GM12878 (cell line): ENCODE data around the gene GNA15. TPM values are rescaled to one million over a fixed set of nuclear protein-coding genes. Genes with fewer than 3 reads are reported as not detected.

Source experiments
- BACH1 ChIP-seq: fragments of 450-650 bp; IDR thresholded peaks from 2 replicates; pipeline ENCODE4 v1.6.1; 2017; ENCODE audit warnings: mild to moderate bottlenecking, borderline replicate concordance
- BHLHE40 ChIP-seq, 2 experiments: fragments of 450-650 bp in 1 of 2; IDR thresholded peaks; 2 replicates each; pipeline ENCODE4 v1.6.1; 2011 to 2017; ENCODE audit warnings: low read depth in 2 of 2, borderline replicate concordance in 1 of 2, improper control_type of control experiment in 1 of 2, low read length in 1 of 2, mild to moderate bottlenecking in 1 of 2
- BMI1 ChIP-seq: fragments of 450-650 bp; IDR thresholded peaks from 2 replicates; pipeline ENCODE4 v1.6.1; 2016; ENCODE audit warnings: mild to moderate bottlenecking, moderate library complexity, borderline replicate concordance
- E2F8 ChIP-seq: fragments of 450-650 bp; IDR thresholded peaks from 2 replicates; pipeline ENCODE4 v1.6.1; 2018; ENCODE audit warnings: mild to moderate bottlenecking, low read depth, moderate library complexity; ENCODE audit not compliant: partially characterized antibody
- EED ChIP-seq: sonication (generic); IDR thresholded peaks from 2 replicates; pipeline ENCODE4 v1.6.1; 2016; ENCODE audit warnings: antibody characterized with exemption, low read depth
- EP300 ChIP-seq, 2 experiments: fragments of 150-350 bp in 1 of 2; IDR thresholded peaks; 2 replicates each; pipeline ENCODE4 v1.6.1; 2011 to 2012; ENCODE audit warnings: low read depth in 2 of 2, low read length in 2 of 2, borderline replicate concordance in 1 of 2, improper control_type of control experiment in 1 of 2, inconsistent platforms in 1 of 2; ENCODE audit not compliant: control insufficient read depth in 1 of 2
- ETV6 ChIP-seq, 2 experiments: fragments of 450-650 bp in 1 of 2; IDR thresholded peaks in 1 of 2; conservative IDR thresholded peaks in 1 of 2; 2 replicates each; pipeline ENCODE4 v1.6.1; 2014; ENCODE audit warnings: antibody characterized with exemption in 1 of 2, borderline replicate concordance in 1 of 2, low read depth in 1 of 2, mild to moderate bottlenecking in 1 of 2, moderate library complexity in 1 of 2
- KDM1A ChIP-seq: fragments of 200-600 bp; sonication (generic); IDR thresholded peaks from 2 replicates; pipeline ENCODE4 v1.6.1; 2016; ENCODE audit warnings: borderline replicate concordance
- RAD51 ChIP-seq: fragments of 450-650 bp; IDR thresholded peaks from 2 replicates; pipeline ENCODE4 v1.6.1; 2016; ENCODE audit warnings: moderate library complexity, mild to moderate bottlenecking, inconsistent platforms
- RFX5 ChIP-seq: IDR thresholded peaks from 2 replicates; pipeline ENCODE4 v1.6.1; 2011; ENCODE audit warnings: low read depth, low read length, improper control_type of control experiment
- SMARCA5 ChIP-seq: fragments of 450-650 bp; IDR thresholded peaks from 2 replicates; pipeline ENCODE4 v1.6.1; 2017; ENCODE audit warnings: mild to moderate bottlenecking
- SP1 ChIP-seq: IDR thresholded peaks from one replicate; pipeline ENCODE4 v1.6.1; 2011; ENCODE audit warnings: low read depth, low read length
- STAT1 ChIP-seq: fragments of 450-650 bp; conservative IDR thresholded peaks from 2 replicates; pipeline ENCODE4 v1.6.1; 2014; ENCODE audit warnings: antibody characterized with exemption, mild to moderate bottlenecking
- SUPT20H ChIP-seq: IDR thresholded peaks from 2 replicates; pipeline ENCODE4 v1.6.1; 2011; ENCODE audit warnings: low read depth, mild to moderate bottlenecking, low read length, moderate library complexity, borderline replicate concordance; ENCODE audit not compliant: control insufficient read depth
- ZBTB40 ChIP-seq: fragments of 450-650 bp; IDR thresholded peaks from 2 replicates; pipeline ENCODE4 v1.6.1; 2016; ENCODE audit warnings: mild to moderate bottlenecking, moderate library complexity, borderline replicate concordance
- polyA plus RNA-seq, 11 experiments: library from polyadenylated mRNA; depleted of rRNA in 4 of 11; unstranded in 6 of 11; stranded (reverse) in 5 of 11; fragments of >200 nt; fragmentation: Nextera tagmentation in 4 of 11; fragmentation: Illumina TruSeq in 1 of 11; extraction: Ambion mirVana in 4 of 11; extraction: Trizol in 1 of 11; gene quantifications; 1 replicate in 1 of 11; 2 replicates in 10 of 11; pipeline versions ENCODE4 v1.2.1 to v1.2.3, GENCODE V29; 2011 to 2016; ENCODE audit warnings: inconsistent platforms in 2 of 11, missing spikeins in 2 of 11, low read depth in 1 of 11
- total RNA-seq, 4 experiments: library from RNA; depleted of rRNA in 3 of 4; stranded (reverse); fragments of >200 nt in 3 of 4; fragmentation: Illumina TruSeq in 1 of 4; extraction: Trizol in 1 of 4; gene quantifications; 2 replicates each; pipeline versions ENCODE4 v1.2.1 to v1.2.3, GENCODE V29; 2013 to 2021
- TF ChIP-seq, protein P1 (sequence below): IDR thresholded peaks from 2 replicates; pipeline ENCODE4 v1.6.1; 2012; ENCODE audit warnings: mild to moderate bottlenecking, low read depth, low read length
- TF ChIP-seq, protein P2 (sequence below): fragments of 450-650 bp; IDR thresholded peaks from 2 replicates; pipeline ENCODE4 v1.6.1; 2016; ENCODE audit warnings: mild to moderate bottlenecking

The GNA15 gene
- total and polyA plus RNA-seq, 10 of the 15 experiments (the other 5 are each of a cell fraction or from before 2014, with no cell fraction given): 0.42 to 18.0 (median 9.4) TPM

DNA sequence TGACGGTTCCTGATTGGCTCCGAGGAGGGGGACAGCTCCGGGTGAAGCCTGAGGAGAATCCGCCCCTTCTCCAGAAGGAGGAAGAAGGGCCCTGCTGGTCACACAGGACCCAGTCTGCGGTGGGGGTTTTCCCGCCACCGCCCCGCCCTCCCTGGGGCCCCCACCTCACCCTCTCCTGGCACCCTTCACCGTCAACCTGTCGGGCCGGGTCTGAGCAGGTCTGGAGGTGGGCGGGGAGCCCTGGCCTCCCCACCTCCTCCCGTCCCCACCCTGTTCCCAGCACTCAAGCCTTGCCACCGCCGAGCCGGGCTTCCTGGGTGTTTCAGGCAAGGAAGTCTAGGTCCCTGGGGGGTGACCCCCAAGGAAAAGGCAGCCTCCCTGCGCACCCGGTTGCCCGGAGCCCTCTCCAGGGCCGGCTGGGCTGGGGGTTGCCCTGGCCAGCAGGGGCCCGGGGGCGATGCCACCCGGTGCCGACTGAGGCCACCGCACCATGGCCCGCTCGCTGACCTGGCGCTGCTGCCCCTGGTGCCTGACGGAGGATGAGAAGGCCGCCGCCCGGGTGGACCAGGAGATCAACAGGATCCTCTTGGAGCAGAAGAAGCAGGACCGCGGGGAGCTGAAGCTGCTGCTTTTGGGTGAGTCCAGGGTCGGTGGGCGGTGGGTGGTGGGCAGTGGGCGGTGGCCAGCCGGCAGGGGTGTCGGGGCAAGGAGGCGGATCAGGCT is at the start of gene GNA15 (continued):
- TF ChIP-seq E2F8 (no peak), ETV6 (conservative IDR thresholded peaks at IDR 0.05 in 1 of 2, IDR thresholded peaks at IDR 0.05 in 1 of 2; ENCODE audit: borderline replicate concordance in 1 of 2, low read depth in 1 of 2) (no peak), RAD51 (no peak), RFX5 (no peak), ZBTB40 (no peak), EP300 (IDR thresholded peaks at IDR 0.05; ENCODE audit: borderline replicate concordance in 1 of 2, control insufficient read depth in 1 of 2, low read depth in 2 of 2, low read length in 2 of 2) (no peak), SMARCA5 (no peak), SP1 (no peak), BHLHE40 (IDR thresholded peaks at IDR 0.05; ENCODE audit: borderline replicate concordance in 1 of 2, low read depth in 2 of 2, low read length in 1 of 2) (no peak), STAT1 (no peak), BMI1 (no peak), EED (peak; percentile 47; the same call in 1 of the 2 replicates), SUPT20H (no peak), BACH1 (no peak), KDM1A (no peak)
- TF ChIP-seq, protein P1, sequence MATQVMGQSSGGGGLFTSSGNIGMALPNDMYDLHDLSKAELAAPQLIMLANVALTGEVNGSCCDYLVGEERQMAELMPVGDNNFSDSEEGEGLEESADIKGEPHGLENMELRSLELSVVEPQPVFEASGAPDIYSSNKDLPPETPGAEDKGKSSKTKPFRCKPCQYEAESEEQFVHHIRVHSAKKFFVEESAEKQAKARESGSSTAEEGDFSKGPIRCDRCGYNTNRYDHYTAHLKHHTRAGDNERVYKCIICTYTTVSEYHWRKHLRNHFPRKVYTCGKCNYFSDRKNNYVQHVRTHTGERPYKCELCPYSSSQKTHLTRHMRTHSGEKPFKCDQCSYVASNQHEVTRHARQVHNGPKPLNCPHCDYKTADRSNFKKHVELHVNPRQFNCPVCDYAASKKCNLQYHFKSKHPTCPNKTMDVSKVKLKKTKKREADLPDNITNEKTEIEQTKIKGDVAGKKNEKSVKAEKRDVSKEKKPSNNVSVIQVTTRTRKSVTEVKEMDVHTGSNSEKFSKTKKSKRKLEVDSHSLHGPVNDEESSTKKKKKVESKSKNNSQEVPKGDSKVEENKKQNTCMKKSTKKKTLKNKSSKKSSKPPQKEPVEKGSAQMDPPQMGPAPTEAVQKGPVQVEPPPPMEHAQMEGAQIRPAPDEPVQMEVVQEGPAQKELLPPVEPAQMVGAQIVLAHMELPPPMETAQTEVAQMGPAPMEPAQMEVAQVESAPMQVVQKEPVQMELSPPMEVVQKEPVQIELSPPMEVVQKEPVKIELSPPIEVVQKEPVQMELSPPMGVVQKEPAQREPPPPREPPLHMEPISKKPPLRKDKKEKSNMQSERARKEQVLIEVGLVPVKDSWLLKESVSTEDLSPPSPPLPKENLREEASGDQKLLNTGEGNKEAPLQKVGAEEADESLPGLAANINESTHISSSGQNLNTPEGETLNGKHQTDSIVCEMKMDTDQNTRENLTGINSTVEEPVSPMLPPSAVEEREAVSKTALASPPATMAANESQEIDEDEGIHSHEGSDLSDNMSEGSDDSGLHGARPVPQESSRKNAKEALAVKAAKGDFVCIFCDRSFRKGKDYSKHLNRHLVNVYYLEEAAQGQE: no peak
- TF ChIP-seq, protein P2, sequence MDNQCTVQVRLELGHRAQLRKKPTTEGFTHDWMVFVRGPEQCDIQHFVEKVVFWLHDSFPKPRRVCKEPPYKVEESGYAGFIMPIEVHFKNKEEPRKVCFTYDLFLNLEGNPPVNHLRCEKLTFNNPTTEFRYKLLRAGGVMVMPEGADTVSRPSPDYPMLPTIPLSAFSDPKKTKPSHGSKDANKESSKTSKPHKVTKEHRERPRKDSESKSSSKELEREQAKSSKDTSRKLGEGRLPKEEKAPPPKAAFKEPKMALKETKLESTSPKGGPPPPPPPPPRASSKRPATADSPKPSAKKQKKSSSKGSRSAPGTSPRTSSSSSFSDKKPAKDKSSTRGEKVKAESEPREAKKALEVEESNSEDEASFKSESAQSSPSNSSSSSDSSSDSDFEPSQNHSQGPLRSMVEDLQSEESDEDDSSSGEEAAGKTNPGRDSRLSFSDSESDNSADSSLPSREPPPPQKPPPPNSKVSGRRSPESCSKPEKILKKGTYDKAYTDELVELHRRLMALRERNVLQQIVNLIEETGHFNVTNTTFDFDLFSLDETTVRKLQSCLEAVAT: no peak
